Stimulated activated naive CD8-positive, alpha-beta T cell treated with anti-CD3 and anti-CD28 coated beads, Interleukin-15, amount 100 ng/mL, for 72 hours (primary cell): Measurements from ENCODE around the gene RALGDS.
A peak's percentile ranks its signal among the peaks of the same experiment; 100 is the strongest.
"Not testable (repeated sequence)": the region's sequence is repeated elsewhere in the genome, so short reads cannot be mapped to it uniquely, and the experiment has no call there.

ENCODE experiments used
- ATAC-seq: fragments of 150-1000 bp; cut with Tn5 transposase; 2 replicates; pipeline ENCODE4 v1.10.0; 2021; ENCODE audit warnings: mild to moderate bottlenecking, moderate library complexity
- DNase-seq, 2 donors: peaks; one replicate each; pipeline ENCODE4 v3.0.0; 2021 to 2022
- H3K27ac Mint-ChIP-seq, 2 donors: one replicate each; pipeline ENCODE4 v1.8.0; 2022; ENCODE audit warnings: mild to moderate bottlenecking in 2 of 2, mixed read lengths in 2 of 2, moderate library complexity in 2 of 2
- H3K27me3 Mint-ChIP-seq: one replicate; pipeline ENCODE4 v1.8.0; 2022; ENCODE audit warnings: mixed read lengths
- H3K4me1 Mint-ChIP-seq: one replicate; pipeline ENCODE4 v1.8.0; 2022; ENCODE audit warnings: mild to moderate bottlenecking, mixed read lengths
- H3K4me3 Mint-ChIP-seq, 2 donors: one replicate each; pipeline ENCODE4 v1.8.0; 2022; ENCODE audit warnings: mild to moderate bottlenecking in 2 of 2, mixed read lengths in 2 of 2, moderate library complexity in 1 of 2
- H3K9me3 Mint-ChIP-seq, 2 donors: one replicate each; pipeline ENCODE4 v1.8.0; 2022; ENCODE audit warnings: mixed read lengths in 2 of 2

The RALGDS gene

DNA sequence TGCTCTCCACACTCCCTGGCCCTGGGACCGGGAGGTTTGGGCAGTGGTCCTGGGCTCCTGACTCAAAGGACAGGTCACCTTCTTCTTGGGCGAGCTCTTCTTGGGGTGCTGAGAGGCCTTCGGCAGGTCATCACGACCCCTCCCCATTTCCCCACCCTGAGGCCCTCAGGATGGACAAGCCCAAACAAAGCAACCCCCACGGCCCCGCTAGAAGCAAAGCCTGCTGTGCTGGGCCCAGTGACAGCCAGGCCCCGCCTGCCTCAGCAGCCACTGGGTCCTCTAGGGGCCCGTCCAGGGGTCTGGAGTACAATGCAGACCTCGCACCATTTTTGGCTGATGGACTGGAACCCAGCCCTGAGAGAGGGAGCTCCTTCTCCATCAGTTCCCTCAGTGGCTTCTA is 37.4 kb downstream of the RALGDS start:
- not testable (repeated sequence) for H3K27me3 Mint-ChIP-seq, H3K4me3 Mint-ChIP-seq, H3K27ac Mint-ChIP-seq, DNase-seq, H3K4me1 Mint-ChIP-seq, H3K9me3 Mint-ChIP-seq, ATAC-seq

DNA sequence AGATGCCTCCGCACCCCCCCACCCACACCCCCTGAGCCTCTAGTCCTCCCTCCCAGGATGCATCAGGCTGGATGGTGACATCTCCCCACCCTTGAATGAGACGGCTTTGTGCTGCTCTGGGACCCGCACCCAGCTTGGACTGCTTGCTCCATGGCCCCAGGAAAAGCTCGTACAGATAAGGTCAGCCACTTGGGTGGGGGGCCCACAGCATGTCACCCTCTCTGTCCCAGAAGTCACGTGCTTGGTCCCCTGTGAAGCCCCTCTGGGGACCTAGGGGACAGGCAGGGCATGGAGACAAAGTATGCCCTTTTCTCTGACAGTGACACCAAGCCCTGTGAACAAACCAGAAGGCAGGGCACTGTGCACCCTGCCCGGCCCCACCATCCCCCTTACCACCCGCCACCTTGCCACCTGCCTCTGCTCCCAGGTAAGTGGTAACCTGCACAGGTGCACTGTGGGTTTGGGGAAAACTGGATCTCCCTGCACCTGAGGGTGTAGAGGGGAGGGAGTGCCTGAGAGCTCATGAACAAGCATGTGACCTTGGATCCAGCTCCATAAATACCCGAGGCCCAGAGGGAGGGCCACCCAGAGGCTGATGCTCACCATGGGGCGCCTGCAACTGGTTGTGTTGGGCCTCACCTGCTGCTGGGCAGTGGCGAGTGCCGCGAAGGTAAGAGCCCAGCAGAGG is 38.9 kb downstream of the RALGDS start:
- H3K9me3 Mint-ChIP-seq, DNase-seq, H3K4me3 Mint-ChIP-seq: not testable (repeated sequence)

DNA sequence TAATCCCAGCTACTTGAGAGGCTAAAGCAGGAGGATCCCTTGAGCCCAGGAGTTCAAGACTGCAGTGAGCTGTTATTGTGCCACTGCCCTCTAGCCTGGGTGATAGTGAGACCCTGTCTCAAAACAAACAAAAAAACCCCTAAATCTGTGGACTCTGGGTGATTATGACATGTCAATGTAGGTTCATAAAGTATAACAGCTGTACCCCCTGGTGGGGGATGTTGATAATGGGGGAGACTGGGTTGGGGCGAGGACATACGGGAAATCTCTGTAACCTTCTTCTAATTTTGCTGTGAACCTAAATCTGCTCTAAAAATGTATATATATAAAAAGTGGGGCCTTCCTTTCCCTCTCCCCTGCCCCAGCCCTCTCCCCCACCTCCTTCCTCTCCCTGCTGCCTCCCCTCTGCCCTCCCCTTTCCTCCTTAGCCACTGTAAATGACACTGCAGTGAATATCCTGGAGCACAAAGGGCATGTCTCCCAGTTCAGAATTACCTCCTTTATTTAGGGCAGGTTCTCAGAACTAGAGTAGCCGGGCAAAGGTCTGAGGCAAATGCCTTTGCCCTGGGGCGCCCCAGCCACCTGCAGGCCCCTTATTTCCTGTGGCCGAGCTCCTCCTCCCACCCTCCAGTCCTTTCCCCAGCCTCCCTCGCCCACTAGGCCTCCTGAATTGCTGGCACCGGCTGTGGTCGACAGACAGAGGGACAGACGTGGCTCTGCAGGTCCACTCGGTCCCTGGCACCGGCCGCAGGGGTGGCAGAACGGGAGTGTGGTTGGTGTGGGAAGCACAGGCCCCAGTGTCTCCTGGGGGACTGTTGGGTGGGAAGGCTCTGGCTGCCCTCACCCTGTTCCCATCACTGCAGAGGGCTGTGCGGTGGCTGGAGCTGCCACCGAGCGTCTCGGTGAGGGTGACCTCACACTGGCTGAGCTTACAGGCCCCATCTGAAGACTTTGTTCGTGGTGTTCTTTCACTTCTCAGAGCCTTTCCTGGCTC is 40.0 kb downstream of the RALGDS start:
- not testable (repeated sequence) for H3K27me3 Mint-ChIP-seq, H3K9me3 Mint-ChIP-seq, DNase-seq, H3K4me1 Mint-ChIP-seq, H3K4me3 Mint-ChIP-seq, H3K27ac Mint-ChIP-seq, ATAC-seq

More for the DNA sequence above, 38.9 kb downstream of the RALGDS start:
- ATAC-seq, H3K4me1 Mint-ChIP-seq, H3K27ac Mint-ChIP-seq, H3K27me3 Mint-ChIP-seq: not testable (repeated sequence)

DNA sequence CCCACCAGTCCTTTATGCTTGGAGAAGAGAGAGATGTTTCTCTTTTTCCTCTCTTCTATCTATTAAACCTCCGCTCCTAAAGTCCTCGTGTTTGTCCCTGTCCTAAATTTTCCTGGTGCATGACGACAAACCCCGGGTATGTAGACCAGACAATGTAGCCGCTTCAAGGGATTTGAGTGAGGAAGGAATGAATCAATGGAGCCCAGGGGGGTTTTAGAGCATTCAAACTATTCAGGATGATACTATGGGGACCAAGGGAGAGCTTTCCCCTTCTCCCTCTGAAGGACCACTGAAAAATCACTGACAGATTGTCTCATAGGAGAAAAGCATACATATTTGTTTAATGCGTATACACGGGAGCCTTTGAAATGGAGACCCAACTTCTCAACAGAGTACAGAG is 40.9 kb downstream of the RALGDS start:
- Mint-ChIP-seq H3K9me3 (no peaks in the 10 kb centered on the region), H3K27ac (no peak overlapping the region), H3K4me1 (no peaks in the 10 kb centered on the region), H3K27me3 (no peaks in the 10 kb centered on the region), H3K4me3 (no peak overlapping the region)
- ATAC-seq (no peak), DNase-seq (no peak)

DNA sequence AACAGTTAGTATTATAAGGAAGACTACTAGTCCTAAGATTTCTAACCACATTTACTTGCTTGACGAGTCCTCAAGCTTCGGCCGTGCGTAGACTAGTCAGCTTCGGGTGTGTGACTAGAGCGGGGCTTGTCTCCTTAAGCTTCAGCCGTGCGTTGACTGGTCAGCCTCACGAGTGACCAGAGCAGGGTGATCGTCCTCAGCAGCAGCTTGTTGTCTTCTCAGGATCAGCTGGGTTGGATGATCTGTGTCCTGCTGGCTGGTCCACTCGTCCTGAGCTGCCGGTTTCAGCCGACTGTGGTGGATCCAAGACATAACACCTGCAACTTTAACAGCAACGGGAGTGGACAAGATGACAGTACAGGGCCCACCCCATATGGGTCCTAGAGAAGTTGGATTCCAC is 42.6 kb downstream of the RALGDS start:
- H3K4me3 Mint-ChIP-seq: no peak overlapping the region

DNA sequence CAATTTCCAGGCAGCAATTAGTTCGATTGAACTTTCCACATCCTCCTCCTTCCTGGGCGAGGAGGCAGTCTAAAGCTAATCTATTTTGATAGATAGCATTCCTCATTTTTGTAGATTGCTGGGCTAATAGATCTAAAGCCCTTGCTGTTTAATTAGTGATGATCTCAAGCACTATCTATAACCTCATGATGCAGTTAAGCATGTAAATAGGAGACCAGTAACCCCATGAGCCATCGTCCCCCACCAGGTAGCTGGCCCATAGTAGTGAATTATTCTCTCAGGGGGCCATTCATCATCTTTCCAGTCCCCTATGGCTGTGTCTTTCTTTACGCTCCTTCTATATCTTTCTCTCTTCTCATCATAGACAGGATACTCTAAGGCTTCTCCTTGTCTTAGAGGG is 44.3 kb downstream of the RALGDS start:
- H3K9me3 Mint-ChIP-seq: no peaks in the 10 kb centered on the region
- H3K27me3 Mint-ChIP-seq: no peaks in the 10 kb centered on the region
- no peaks in the 10 kb centered on the region for H3K4me1 Mint-ChIP-seq
- DNase-seq: no peak
- H3K4me3 Mint-ChIP-seq: no peak overlapping the region
- no peak for ATAC-seq
- no peak overlapping the region for H3K27ac Mint-ChIP-seq

More for the DNA sequence above, 42.6 kb downstream of the RALGDS start:
- Mint-ChIP-seq H3K9me3 (no peaks in the 10 kb centered on the region), H3K4me1 (no peaks in the 10 kb centered on the region), H3K27me3 (no peaks in the 10 kb centered on the region), H3K27ac (no peak overlapping the region)
- DNase-seq: no peak
- no peak for ATAC-seq

DNA sequence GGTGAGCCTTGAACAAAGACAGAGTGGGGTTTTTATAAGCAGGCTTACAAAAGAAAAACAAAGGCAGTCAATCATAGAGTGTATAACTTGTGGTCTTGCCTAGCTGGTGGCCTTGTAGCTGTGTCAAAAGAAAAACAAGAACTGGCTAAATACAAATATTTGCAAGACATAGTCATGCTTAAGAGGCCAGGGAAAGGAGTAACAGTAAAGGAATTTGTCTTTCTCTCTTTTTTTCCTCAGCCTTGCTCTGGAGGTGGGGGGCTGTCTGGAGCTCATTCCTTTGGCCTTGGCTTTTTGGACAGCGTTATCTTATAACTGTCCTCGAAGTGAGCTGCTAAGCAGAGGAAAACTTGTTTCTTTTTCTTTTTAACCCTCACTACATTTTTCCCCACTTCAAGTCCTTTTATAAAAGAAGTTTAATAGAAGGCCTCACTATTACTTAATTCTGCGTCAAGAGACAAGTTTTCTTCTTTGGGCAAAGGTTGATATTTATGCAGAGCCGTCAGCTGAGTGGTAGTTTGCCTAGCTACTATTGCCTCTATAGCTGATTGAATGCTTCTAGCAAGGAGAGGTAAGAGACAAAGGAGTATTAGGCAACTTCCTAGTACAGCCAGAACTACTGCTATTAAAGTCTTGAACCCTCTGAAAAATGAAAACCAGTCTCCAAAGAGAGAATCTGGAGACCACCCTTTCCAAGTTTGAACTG is 45.0 kb downstream of the RALGDS start:
- Mint-ChIP-seq H3K4me1 (no peaks in the 10 kb centered on the region), H3K4me3 (no peak overlapping the region), H3K27me3 (no peaks in the 10 kb centered on the region), H3K9me3 (no peaks in the 10 kb centered on the region), H3K27ac (peak overlapping the region in 1 of 2 donors; percentile 12)
- ATAC-seq (no peak), DNase-seq (no peak)

DNA sequence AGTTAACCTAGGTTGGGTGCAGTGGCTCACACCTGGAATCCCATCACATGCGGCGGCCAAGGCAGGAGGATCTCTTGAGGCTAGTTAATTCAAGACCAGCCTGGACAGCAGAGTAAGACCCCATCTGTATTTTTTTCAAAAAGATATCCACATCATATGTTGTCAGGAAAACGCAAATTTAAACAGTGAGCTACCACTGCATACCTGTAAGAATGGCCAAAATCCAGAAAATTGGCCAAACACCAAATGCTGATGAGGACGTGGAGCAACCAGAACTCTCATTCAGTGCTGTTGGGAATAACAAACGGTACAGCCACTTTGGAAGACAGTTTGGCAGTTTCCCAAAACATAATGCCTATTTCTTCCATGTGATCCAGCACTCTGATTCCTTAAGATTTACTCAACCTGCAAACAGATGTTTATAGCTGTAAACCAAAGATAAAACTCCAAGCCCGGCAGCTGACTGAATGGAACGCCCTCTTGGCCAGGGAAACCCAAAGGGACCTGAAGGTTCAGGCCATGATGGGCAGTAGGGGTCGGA is 46.9 kb downstream of the RALGDS start:
- DNase-seq: no peak
- H3K4me3 Mint-ChIP-seq: no peak overlapping the region

DNA sequence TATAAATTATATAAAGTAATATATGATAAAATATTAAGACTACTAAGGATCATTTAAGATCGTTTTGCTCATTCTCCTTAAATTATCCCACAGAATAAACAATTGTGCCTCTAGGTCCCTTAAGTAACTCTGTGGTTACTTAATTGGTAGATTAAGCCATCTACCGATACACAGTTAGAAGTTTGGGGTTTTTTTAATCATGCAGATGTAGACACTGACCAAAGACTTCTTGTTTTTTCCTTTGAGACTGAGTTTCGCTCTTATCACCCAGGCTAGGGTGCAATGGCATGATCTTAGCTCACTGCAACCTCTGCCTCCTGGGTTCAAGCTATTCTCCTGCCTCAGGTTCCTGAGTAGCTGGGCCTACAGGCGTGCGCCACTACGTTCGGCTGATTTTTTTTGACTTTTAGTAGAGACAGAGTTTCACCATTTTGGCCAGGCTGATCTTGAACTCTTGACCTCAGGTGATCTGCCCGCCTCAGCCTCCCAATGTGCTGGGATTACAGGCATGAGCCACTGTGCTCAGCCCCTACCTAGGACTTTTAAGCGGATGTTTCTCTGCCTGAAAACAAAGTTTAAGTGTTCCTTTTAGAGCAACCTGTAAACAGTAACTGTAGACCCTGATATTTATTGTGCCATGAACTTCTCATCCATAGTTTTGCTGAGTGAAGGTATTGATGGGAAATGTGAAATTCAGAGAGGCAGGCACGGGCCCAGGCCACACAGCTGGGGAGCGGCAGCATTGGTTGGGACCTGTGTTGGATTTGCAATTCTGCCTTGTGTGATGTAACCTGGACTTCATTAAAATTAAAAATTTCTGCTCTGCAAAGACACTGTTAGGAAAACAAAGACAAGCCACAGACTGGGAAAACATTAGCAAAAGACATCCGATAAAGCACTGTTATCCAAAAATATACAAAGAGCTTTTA is 47.7 kb downstream of the RALGDS start:
- no peaks in the 10 kb centered on the region for H3K9me3 Mint-ChIP-seq
- no peaks in the 10 kb centered on the region for H3K27me3 Mint-ChIP-seq
- no peak for ATAC-seq
- no peak overlapping the region for H3K4me3 Mint-ChIP-seq
- peak overlapping the region in 1 of 2 donors; percentile 34 for H3K27ac Mint-ChIP-seq
- no peaks in the 10 kb centered on the region for H3K4me1 Mint-ChIP-seq
- DNase-seq: no peak

More for the DNA sequence above, 46.9 kb downstream of the RALGDS start:
- ATAC-seq: no peak
- H3K4me1 Mint-ChIP-seq: no peaks in the 10 kb centered on the region
- no peaks in the 10 kb centered on the region for H3K27me3 Mint-ChIP-seq
- no peak overlapping the region for H3K27ac Mint-ChIP-seq
- no peaks in the 10 kb centered on the region for H3K9me3 Mint-ChIP-seq

DNA sequence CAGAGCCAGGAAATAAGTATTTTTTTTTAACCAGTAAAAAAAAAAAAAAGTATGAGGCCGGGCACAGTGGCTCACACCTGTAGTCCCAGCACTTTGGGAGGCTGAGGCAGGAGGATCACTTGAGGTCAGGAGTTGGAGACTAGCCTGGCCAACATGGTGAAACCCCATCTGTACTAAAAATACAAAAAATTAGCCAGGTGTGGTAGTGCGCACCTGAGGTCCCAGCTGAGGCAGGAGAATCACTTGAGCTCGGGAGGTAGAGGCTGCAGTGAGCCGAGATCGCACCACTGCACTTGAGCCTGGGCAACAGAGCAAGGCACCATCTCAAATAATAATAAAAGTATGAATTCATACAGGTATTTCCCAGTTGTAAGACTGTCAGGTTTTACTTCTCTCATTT is 48.8 kb downstream of the RALGDS start:
- not testable (repeated sequence) for H3K4me1 Mint-ChIP-seq, H3K27me3 Mint-ChIP-seq, H3K9me3 Mint-ChIP-seq, ATAC-seq, H3K4me3 Mint-ChIP-seq, DNase-seq, H3K27ac Mint-ChIP-seq

DNA sequence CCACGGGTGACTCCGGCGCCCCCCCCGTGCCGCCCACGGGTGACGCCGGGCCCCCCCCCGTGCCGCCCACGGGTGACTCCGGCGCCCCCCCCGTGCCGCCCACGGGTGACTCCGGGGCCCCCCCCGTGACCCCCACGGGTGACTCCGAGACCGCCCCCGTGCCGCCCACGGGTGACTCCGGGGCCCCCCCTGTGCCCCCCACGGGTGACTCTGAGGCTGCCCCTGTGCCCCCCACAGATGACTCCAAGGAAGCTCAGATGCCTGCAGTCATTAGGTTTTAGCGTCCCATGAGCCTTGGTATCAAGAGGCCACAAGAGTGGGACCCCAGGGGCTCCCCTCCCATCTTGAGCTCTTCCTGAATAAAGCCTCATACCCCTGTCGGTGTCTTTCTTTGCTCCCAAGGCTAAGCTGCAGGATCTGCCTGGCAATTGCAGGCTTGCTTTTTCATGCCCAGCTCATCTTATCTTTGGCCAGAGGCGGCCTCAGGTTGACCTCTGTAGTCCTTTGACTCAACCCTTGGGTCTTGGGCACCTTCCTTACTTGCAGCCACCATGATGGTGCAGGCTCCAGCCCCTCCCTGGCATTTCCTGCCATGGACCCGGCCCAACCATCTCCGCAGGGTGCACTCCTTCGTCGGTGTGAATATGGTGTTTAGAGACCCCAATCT is 49.4 kb downstream of the RALGDS start:
- no peaks in the 10 kb centered on the region for H3K27me3 Mint-ChIP-seq
- no peaks in the 10 kb centered on the region for H3K9me3 Mint-ChIP-seq
- H3K4me1 Mint-ChIP-seq: no peaks in the 10 kb centered on the region
- DNase-seq (no peak), ATAC-seq (no peak)
- H3K4me3 Mint-ChIP-seq: no peak overlapping the region
- no peak overlapping the region for H3K27ac Mint-ChIP-seq

DNA sequence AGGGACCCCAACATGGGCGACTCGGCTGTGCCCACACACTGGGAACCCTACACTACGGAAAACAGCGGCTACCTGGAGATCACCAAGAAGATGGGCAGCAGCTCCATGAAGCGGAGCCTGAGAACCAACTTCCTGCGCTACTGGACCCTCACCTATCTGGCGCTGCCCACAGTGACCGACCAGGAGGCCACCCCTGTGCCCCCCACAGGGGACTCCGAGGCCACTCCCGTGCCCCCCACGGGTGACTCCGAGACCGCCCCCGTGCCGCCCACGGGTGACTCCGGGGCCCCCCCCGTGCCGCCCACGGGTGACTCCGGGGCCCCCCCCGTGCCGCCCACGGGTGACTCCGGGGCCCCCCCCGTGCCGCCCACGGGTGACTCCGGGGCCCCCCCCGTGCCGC is 50.1 kb downstream of the RALGDS start:
- ATAC-seq: peak; percentile 38
- DNase-seq, H3K27ac Mint-ChIP-seq, H3K4me3 Mint-ChIP-seq, H3K4me1 Mint-ChIP-seq, H3K9me3 Mint-ChIP-seq, H3K27me3 Mint-ChIP-seq: not testable (repeated sequence)

DNA sequence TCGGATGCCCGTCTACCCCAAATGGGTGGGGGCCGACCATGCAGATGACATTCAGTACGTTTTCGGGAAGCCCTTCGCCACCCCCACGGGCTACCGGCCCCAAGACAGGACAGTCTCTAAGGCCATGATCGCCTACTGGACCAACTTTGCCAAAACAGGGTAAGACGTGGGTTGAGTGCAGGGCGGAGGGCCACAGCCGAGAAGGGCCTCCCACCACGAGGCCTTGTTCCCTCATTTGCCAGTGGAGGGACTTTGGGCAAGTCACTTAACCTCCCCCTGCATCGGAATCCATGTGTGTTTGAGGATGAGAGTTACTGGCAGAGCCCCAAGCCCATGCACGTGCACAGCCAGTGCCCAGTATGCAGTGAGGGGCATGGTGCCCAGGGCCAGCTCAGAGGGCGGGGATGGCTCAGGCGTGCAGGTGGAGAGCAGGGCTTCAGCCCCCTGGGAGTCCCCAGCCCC is 50.5 kb downstream of the RALGDS start:
- H3K9me3 Mint-ChIP-seq, H3K4me3 Mint-ChIP-seq, DNase-seq, H3K27ac Mint-ChIP-seq, H3K27me3 Mint-ChIP-seq, H3K4me1 Mint-ChIP-seq: not testable (repeated sequence)
- ATAC-seq: peak; percentile 45

DNA sequence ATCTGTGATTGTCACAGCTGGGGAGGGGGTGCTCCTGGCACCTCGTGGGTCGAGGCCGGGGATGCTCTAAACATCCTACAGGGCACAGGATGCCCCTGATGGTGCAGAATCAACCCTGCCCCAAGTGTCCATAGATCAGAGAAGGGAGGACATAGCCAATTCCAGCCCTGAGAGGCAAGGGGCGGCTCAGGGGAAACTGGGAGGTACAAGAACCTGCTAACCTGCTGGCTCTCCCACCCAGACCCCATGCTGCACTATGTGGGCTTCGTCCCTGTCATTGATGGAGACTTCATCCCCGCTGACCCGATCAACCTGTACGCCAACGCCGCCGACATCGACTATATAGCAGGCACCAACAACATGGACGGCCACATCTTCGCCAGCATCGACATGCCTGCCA is 52.6 kb downstream of the RALGDS start:
- H3K4me3 Mint-ChIP-seq, H3K9me3 Mint-ChIP-seq, ATAC-seq, H3K27ac Mint-ChIP-seq, H3K4me1 Mint-ChIP-seq, DNase-seq, H3K27me3 Mint-ChIP-seq: not testable (repeated sequence)
